SU-DHL-6 (cell line): ENCODE measurements around the gene CAP1.

Experiments used
- CTCF ChIP-seq: fragments of 200-600 bp; sonication (generic); IDR thresholded peaks from one replicate; pipeline ENCODE4 v1.5.1; 2017; ENCODE audit warnings: antibody characterized with exemption, mild to moderate bottlenecking, low read length, moderate library complexity; ENCODE audit not compliant: insufficient read depth, poor library complexity, severe bottlenecking
- EZH2phosphoT487 ChIP-seq: fragments of 200-600 bp; sonication (generic), shearing (Covaris generic); conservative IDR thresholded peaks from 2 replicates; pipeline ENCODE4 v1.6.1; 2018; ENCODE audit warnings: mild to moderate bottlenecking, antibody characterized with exemption, low read length, moderate library complexity, mixed read lengths

GRCh38 chr1:40030528-40031135 is 9.9 kb upstream of the CAP1 start:
- TF ChIP-seq CTCF, result no peak
- no peak for TF ChIP-seq EZH2phosphoT487
